Retinal pigment epithelial cell (primary cell): ENCODE measurements around the gene RFFL.

Experiments
- DNase-seq: peaks from one replicate; pipeline ENCODE4 v3.0.0-alpha.2; 2010; ENCODE audit warnings: low read depth
- H3K4me3 ChIP-seq: 2 replicates; pipeline ENCODE4 v1.5.1; 2011; ENCODE audit warnings: mild to moderate bottlenecking, low read length, control low read depth, moderate library complexity
- CTCF ChIP-seq: conservative IDR thresholded peaks from 2 replicates; pipeline ENCODE4 v1.5.1; 2011; ENCODE audit warnings: low read depth, low read length, control low read depth, inconsistent platforms

RFFL gene

GRCh38 chr17:35053204-35053603, 10.3 kb downstream of the RFFL start:
- no peak overlapping the region for H3K4me3 ChIP-seq
- no peak for DNase-seq
- TF ChIP-seq CTCF: no peak

- DNase-seq: no peak
- TF ChIP-seq CTCF: no peak
- H3K4me3 ChIP-seq: no peak overlapping the region
Observed at GRCh38 chr17:35052780-35053179, 10.7 kb downstream of the RFFL start.

DNA sequence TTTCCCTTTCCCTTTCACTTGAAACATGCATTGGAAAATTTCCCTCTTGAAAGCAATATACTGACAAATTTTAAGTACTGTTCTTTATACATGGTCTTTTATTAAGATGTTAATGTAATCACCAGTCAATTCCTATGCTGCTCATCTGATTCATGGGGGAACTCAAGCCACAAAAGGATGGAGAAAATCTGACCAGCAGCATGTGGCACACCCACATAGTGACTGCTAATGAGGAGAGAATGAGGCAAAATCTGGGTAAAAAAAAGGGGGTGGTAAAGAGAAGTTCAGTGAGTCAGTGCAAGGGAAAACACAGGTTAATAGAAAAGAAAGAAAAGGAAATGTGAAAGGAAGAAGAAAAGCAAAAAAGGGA, 11.3 kb downstream of the RFFL start:
- DNase-seq: no peak
- no peak for TF ChIP-seq CTCF
- H3K4me3 ChIP-seq: no peak overlapping the region

GRCh38 chr17:35051579-35052240, 11.8 kb downstream of the RFFL start:
- H3K4me3 ChIP-seq: no peak overlapping the region
- no peak for DNase-seq
- TF ChIP-seq CTCF: no peak

GRCh38 chr17:35051183-35051578, 12.3 kb downstream of the RFFL start:
- DNase-seq: no peak

DNA sequence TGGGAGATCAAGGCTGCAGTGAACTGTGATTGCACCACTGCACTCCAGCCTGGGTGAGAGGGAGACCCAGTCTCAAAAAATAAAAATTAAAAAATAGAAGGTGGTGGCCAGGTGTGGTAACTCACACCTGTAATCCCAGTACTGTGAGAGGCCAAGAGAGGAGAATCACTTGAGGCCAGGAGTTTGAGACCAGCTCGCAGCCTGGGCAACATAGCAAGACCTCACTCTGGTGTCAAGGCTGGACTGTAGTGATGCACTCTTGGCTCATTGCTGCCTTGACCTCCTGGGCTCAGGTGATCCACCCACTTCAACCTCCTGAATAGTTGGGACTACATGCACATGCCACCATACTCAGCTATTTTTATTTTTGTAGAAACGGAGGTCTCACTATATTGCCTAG, 13.3 kb downstream of the RFFL start:
- H3K4me3 ChIP-seq: no peak overlapping the region
- no peak for DNase-seq
- no peak for TF ChIP-seq CTCF

More at GRCh38 chr17:35051183-35051578, 12.3 kb downstream of the RFFL start:
- H3K4me3 ChIP-seq: no peak overlapping the region
- TF ChIP-seq CTCF: no peak

DNA sequence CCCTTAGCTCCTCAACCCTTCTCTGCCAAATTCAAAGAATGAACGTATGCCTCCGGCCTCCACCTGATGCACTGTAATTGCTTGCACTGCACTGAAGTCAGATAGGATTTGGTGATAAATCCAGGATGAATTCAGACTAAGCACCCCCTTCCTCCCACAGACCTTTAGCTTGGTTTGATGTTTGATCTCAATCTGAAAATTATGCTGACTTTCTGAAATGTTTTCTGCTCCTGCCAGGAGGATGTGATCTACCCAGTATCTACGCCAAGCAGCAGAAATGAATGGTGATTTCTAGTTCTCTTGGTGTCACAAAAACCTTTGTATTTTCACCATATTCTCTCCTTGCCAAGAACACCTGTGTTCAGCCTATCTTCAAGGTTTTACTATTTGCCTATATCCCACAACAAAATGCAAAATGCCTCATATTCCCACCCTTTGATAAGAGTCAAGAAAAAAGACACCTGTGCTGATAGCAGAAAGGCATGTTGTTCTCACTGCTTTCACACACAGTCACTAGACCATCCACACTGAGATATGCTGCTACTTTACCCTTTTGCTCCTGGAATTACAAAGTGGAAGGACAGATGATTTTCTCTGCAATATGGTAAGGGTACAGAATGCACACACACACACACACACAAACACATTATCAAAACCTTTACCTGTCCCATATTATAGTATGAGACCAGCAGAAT, 14.7 kb downstream of the RFFL start:
- no peak for TF ChIP-seq CTCF
- H3K4me3 ChIP-seq: no peak overlapping the region
- DNase-seq: no peak
